ENCODE measurements around the gene NHLRC4. TPM values are rescaled to one million over a fixed set of nuclear protein-coding genes. Genes with fewer than 3 reads are reported as not detected.

Gene NHLRC4
- total RNA-seq, 1 donor from 2014 or later, result 2.7 TPM

GRCh38 chr16:529012-529575 lies 37.7 kb upstream of the NHLRC4 start:
- peaks cover 43% of the 10 kb centered on the region for H3K4me1 ChIP-seq
- TF ChIP-seq CTCF (IDR thresholded peaks at IDR 0.05), result no peak
- H3K4me3 ChIP-seq, result peak overlapping the region; percentile 85
- H3K27me3 ChIP-seq (ENCODE audit: low read depth), result no peaks in the 10 kb centered on the region
- no peaks in the 10 kb centered on the region for H3K9me3 ChIP-seq
- ATAC-seq, result no peak
- H3K27ac ChIP-seq, result peak overlapping the region; percentile 83
- no peaks in the 10 kb centered on the region for H3K36me3 ChIP-seq
- intact Hi-C loops (cut with DNase I), result no loop called here
- no peak for DNase-seq

GRCh38 chr16:530111-530817 lies 36.5 kb upstream of the NHLRC4 start:
- Histone ChIP-seq H3K27me3 (ENCODE audit: low read depth) (no peaks in the 10 kb centered on the region), H3K27ac (peak overlapping the region; percentile 6), H3K4me3 (no peak overlapping the region), H3K9me3 (no peaks in the 10 kb centered on the region), H3K36me3 (no peaks in the 10 kb centered on the region), H3K4me1 (peaks cover 38% of the 10 kb centered on the region)
- DNase-seq, result no peak
- no peak for TF ChIP-seq CTCF (IDR thresholded peaks at IDR 0.05)
- ATAC-seq, result no peak
- intact Hi-C loops (cut with DNase I), result no loop called here

DNA sequence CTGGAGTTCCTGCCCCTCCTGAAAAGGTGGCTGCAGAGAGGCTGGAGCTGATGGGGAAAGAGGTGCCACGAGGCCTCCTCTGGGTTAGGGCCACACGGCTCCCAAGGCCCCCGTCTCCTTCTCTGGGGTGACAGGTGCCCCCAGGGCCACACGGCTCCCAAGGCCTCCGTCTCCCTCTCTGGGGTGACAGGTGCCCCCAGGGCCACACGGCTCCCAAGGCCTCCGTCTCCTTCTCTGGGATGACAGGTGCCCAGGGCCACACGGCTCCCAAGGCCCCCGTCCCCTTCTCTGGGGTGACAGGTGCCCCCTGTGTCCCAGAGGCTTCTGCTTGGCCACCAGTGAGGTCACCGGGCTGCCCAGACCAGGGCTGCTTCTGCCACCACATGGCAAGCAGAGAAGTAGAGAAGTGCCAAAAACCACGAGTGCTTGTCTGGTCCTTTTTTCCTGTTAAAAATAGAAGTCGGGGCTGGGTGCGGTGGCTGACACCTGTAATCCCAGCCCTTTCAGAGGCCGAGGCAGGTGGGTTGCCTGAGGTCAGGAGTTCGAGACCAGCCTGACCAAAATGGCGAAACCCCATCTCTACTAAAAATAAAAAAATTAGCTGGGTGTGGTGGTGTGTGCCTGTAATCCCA lies 35.2 kb upstream of the NHLRC4 start:
- H3K9me3 ChIP-seq, result no peaks in the 10 kb centered on the region
- no peak for ATAC-seq
- intact Hi-C loops (cut with DNase I), result no loop called here
- no peaks in the 10 kb centered on the region for H3K36me3 ChIP-seq
- H3K27me3 ChIP-seq (ENCODE audit: low read depth), result no peaks in the 10 kb centered on the region
- no peak overlapping the region for H3K4me3 ChIP-seq
- no peak for DNase-seq
- no peak overlapping the region for H3K27ac ChIP-seq
- no peak for TF ChIP-seq CTCF (IDR thresholded peaks at IDR 0.05)
- H3K4me1 ChIP-seq, result peaks cover 30% of the 10 kb centered on the region

DNA sequence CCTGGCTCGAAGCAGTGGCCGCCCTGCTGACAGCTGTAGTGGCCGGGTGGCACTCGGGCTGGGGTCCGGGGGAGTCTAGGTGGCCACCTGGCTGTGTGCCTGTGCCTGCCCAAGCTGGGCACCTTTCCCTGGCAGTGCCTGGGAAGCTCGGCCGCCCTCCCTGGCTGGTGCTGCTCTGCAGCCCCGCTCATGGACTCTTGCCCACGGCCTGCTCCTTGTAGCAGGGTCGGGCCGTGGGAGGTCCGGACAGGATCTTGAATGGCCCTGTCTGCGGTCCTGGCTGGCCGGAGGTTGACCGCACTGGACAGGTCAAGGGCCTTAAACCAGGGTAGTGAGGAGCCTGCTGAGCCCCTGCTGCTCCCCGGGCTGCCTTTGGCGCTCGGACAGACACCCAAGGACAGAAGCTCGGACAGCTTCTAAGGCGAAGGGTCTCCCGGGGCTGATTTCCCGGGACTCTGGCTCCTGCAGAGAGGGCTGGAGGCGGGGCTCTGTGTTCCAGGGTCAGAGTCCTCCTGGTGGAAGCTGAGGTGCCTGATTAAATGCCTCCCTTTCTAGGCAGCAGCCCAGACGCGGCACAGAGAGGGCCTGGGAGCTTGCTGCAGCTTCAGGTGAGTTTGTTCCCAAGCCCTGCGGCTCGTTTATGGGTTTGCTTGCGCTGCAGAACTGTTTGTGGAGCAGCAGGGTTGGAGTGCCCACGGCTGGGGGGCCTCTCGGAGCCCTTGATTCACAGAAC lies 33.2 kb upstream of the NHLRC4 start:
- peaks cover 25% of the 10 kb centered on the region for H3K4me1 ChIP-seq
- peaks cover 13% of the 10 kb centered on the region for H3K36me3 ChIP-seq

More for the DNA sequence above, 33.2 kb upstream of the NHLRC4 start:
- DNase-seq, result no peak
- Histone ChIP-seq H3K27me3 (ENCODE audit: low read depth) (no peaks in the 10 kb centered on the region), H3K4me3 (no peak overlapping the region), H3K9me3 (no peaks in the 10 kb centered on the region), H3K27ac (no peak overlapping the region)
- ATAC-seq, result no peak
- no peak for TF ChIP-seq CTCF (IDR thresholded peaks at IDR 0.05)
- intact Hi-C loops (cut with DNase I), result no loop called here
